Thoracic aorta (tissue), 2 donors: ENCODE data around the gene ARHGAP24. TPM values are rescaled to one million over a fixed set of nuclear protein-coding genes. Genes with fewer than 3 reads are reported as not detected.

Experiments
- ATAC-seq: fragments of 150-250 bp; one replicate; pipeline ENCODE4 v1.8.0; 2017; ENCODE audit warnings: low read depth; ENCODE audit not compliant: insufficient number of reproducible peaks, low FRiP score
- DNase-seq: peaks from one replicate; pipeline ENCODE4 v3.0.0-alpha.2; 2020; ENCODE audit warnings: low spot score
- H3K27ac ChIP-seq, 2 donors: fragments of 200-600 bp; sonication (generic); 1 replicate in 1 of 2; 2 replicates in 1 of 2; pipeline ENCODE4 v1.5.1; 2016; ENCODE audit warnings: mild to moderate bottlenecking in 2 of 2, moderate library complexity in 2 of 2
- H3K27me3 ChIP-seq: fragments of 200-600 bp; sonication (generic); replicated peaks from 2 replicates; pipeline ENCODE4 v1.6.0; 2016; ENCODE audit warnings: mild to moderate bottlenecking; ENCODE audit not compliant: insufficient read depth
- H3K36me3 ChIP-seq: fragments of 200-600 bp; sonication (generic); one replicate; pipeline ENCODE4 v1.5.1; 2016
- H3K4me1 ChIP-seq, 2 donors: fragments of 200-600 bp; sonication (generic); 1 replicate in 1 of 2; 2 replicates in 1 of 2; pipeline versions ENCODE4 v1.5.1 to v1.6.0; 2016; ENCODE audit warnings: low read depth in 2 of 2, mild to moderate bottlenecking in 1 of 2; ENCODE audit not compliant: control insufficient read depth in 1 of 2
- H3K4me3 ChIP-seq: fragments of 200-600 bp; sonication (generic); 2 replicates; pipeline ENCODE4 v1.5.1; 2016; ENCODE audit warnings: mild to moderate bottlenecking
- H3K9me3 ChIP-seq: fragments of 200-600 bp; sonication (generic); 2 replicates; pipeline ENCODE4 v1.5.1; 2016
- total RNA-seq, 2 donors: library from RNA; depleted of rRNA; stranded (reverse); fragments of >200 nt; gene quantifications; one replicate each; pipeline versions ENCODE4 v1.1.0 to v1.2.3, GENCODE V29; 2016
- TF ChIP-seq, protein P1 (sequence below): fragments of 200-600 bp; sonication (generic); IDR thresholded peaks from one replicate; pipeline ENCODE4 v1.5.1; 2019; ENCODE audit warnings: antibody characterized with exemption

ARHGAP24 gene
- total RNA-seq, 2 donors from 2014 or later: 30.1 to 43.6 TPM

DNA sequence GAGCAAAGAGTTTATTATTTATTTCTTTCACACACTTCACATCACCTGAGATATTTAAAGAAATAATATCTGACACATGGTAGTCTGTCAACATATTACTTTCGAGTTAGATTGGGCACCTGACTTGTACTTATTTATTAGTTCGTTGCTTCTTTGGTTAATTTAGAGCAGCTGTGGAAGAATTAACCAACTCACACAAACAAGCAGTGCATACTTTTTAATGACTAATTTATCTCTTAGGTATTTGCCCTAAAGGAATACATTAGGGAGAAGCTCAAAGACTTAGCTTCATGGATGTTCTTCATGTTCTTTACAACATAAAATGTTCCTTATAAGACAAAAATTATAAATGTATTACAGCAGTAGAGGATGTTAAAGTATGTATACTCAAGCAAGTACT is 242.9 kb downstream of the ARHGAP24 start:
- TF ChIP-seq, protein P1, sequence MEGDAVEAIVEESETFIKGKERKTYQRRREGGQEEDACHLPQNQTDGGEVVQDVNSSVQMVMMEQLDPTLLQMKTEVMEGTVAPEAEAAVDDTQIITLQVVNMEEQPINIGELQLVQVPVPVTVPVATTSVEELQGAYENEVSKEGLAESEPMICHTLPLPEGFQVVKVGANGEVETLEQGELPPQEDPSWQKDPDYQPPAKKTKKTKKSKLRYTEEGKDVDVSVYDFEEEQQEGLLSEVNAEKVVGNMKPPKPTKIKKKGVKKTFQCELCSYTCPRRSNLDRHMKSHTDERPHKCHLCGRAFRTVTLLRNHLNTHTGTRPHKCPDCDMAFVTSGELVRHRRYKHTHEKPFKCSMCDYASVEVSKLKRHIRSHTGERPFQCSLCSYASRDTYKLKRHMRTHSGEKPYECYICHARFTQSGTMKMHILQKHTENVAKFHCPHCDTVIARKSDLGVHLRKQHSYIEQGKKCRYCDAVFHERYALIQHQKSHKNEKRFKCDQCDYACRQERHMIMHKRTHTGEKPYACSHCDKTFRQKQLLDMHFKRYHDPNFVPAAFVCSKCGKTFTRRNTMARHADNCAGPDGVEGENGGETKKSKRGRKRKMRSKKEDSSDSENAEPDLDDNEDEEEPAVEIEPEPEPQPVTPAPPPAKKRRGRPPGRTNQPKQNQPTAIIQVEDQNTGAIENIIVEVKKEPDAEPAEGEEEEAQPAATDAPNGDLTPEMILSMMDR: no peak
- Histone ChIP-seq H3K9me3 (no peaks in the 10 kb centered on the region), H3K4me3 (no peak overlapping the region), H3K27me3 (no peaks in the 10 kb centered on the region), H3K27ac (no peak overlapping the region), H3K36me3 (no peaks in the 10 kb centered on the region), H3K4me1 (no peaks in the 10 kb centered on the region)
- ATAC-seq: no peak
- no peak for DNase-seq

DNA sequence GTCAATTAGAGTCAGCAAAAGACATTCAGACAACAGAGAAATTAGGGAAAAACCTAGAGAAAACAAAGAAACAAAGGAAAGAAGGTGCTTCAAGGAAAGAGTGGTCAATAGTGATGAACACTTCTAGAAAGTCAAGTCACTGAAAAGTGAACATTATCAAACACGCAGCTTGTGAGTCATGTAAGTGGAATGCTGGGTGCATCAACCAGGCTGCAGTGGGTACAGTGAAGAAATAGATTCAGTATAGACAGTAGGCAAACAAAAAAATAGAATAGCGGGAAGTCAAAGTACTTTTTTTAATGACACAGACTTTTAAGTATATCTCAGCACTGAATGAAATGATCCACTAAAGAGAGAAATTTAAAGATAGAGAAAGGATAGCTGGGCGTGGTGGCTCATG is 245.8 kb downstream of the ARHGAP24 start:
- TF ChIP-seq, protein P1: no peak
- Histone ChIP-seq H3K36me3 (no peaks in the 10 kb centered on the region), H3K4me3 (no peak overlapping the region), H3K4me1 (peaks cover 8 to 11% of the 10 kb centered on the region in 2 donors), H3K27ac (no peak overlapping the region), H3K9me3 (no peaks in the 10 kb centered on the region), H3K27me3 (no peaks in the 10 kb centered on the region)
- ATAC-seq: no peak
- DNase-seq: no peak

DNA sequence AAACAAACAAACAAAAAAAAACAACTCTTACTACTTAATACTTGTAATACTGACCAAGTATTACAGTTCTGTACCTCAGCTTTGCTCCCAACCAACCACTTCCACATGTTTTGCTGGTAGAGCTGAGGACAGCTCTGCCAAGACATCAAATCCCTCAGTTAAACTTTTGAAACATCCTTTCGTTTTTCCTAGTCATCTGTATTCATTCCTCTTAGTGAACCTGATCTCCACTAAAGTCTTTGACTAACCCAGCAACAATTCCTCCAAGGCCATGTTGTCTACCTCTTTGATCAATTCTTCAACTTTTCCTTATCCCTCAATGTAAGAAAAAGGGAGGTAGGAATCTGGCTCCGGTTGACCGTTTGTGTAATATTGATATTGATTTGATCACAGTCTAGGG is 247.5 kb downstream of the ARHGAP24 start:
- H3K36me3 ChIP-seq: no peaks in the 10 kb centered on the region
- TF ChIP-seq, protein P1: no peak
- H3K27me3 ChIP-seq: no peaks in the 10 kb centered on the region
- DNase-seq (no peak), ATAC-seq (no peak)
- H3K27ac ChIP-seq: no peak overlapping the region
- H3K4me3 ChIP-seq: no peak overlapping the region
- H3K9me3 ChIP-seq: no peaks in the 10 kb centered on the region
- peaks cover 15 to 25% of the 10 kb centered on the region in 2 donors for H3K4me1 ChIP-seq

DNA sequence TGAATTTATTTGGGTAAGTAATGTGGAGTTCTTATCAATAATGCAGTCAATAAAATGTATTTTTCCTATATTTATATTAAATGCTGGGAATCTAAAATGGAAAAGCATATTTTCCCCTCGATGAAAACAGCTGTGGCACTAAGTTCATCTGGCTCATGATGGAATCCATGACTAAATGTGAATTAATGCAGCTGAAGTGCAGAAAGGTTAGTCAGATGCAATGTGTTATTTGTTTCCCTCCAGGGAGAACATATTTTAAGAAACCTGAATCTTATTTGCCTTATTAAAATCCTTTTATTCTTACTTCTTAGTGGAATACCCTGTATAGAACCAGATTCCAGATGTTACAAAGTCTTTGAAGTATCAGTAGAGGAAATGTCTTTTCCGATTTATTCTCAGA is 247.9 kb downstream of the ARHGAP24 start:
- Histone ChIP-seq H3K27me3 (no peaks in the 10 kb centered on the region), H3K36me3 (no peaks in the 10 kb centered on the region), H3K9me3 (no peaks in the 10 kb centered on the region), H3K27ac (no peak overlapping the region), H3K4me3 (no peak overlapping the region), H3K4me1 (peaks cover 15 to 25% of the 10 kb centered on the region in 2 donors)
- TF ChIP-seq, protein P1: no peak
- ATAC-seq (no peak), DNase-seq (no peak)

DNA sequence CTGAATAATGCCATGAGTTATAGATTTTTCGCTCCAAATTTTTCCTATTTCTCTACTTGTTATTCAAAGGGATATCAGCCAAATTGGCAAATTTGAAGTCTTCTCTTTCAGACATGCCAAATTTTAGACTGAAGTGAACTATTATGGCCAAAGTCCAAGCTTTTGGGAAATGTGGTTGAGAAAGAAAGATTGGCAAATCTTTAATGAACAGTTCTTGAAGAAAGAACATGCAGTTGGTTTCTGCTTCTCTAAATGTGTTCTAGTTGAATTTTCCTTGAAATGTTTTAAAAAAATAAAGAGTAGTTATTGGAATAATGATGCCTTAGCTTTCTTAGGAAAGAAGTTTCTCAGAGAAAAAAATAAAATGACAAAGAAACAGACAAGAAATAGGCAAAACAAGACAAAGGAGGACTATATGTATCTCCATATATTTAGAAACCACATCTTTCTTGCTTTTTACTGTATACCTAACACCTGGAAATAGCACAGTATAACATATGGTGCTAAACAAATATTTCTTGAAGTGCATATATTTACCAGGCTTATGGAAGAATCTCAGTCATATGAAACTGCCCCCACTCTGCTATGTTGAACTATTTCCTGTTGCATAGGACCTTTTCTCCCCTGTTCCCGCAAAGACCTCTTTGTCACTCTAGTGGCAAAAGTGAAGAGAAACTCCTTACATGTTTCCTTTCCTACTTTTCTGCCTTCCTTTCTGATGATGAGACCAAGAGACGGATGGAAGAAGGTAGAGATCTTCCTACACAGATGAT is 250.0 kb downstream of the ARHGAP24 start:
- ATAC-seq: no peak
- Histone ChIP-seq H3K9me3 (no peaks in the 10 kb centered on the region), H3K4me3 (no peak overlapping the region), H3K27ac (peak overlapping the region; percentile 7 to 27), H3K27me3 (no peaks in the 10 kb centered on the region), H3K36me3 (no peaks in the 10 kb centered on the region), H3K4me1 (peaks cover 15 to 25% of the 10 kb centered on the region in 2 donors)
- TF ChIP-seq, protein P1: no peak
- no peak for DNase-seq
